Naive thymus-derived CD4-positive, alpha-beta T cell (primary cell): ENCODE data around the gene PTPN20. TPM values are rescaled to one million over a fixed set of nuclear protein-coding genes. Genes with fewer than 3 reads are reported as not detected.

Source experiments
- ATAC-seq: fragments of 150-1000 bp; cut with Tn5 transposase; 2 replicates; pipeline ENCODE4 v1.10.0; 2021; ENCODE audit warnings: mild to moderate bottlenecking, moderate library complexity
- CTCF ChIA-PET: fragments of 350-600 bp; sonication (Branson Sonifier 250); formaldehyde crosslinking; loops from one replicate; lab custom pipeline; 2021; ENCODE audit warnings: antibody characterized with exemption; lab: Charles Lee
- POLR2A ChIA-PET: fragments of 350-600 bp; sonication (Branson Sonifier 250); formaldehyde crosslinking; loops from one replicate; lab custom pipeline; 2021; ENCODE audit warnings: antibody characterized with exemption, inconsistent platforms; lab: Charles Lee
- DNase-seq, 9 donors: peaks; one replicate each; pipeline versions ENCODE4 v3.0.0 to v3.0.0-alpha.2; 2020 to 2022; ENCODE audit warnings: mixed read lengths in 1 of 9
- H3K27ac ChIP-seq: one replicate; pipeline ENCODE4 v1.7.0; 2013; ENCODE audit warnings: mild to moderate bottlenecking, low read depth, low read length, moderate library complexity
- H3K27me3 ChIP-seq, 2 donors: one replicate each; pipeline ENCODE4 v1.7.0; 2013; ENCODE audit warnings: low read length in 2 of 2, mild to moderate bottlenecking in 2 of 2, moderate library complexity in 2 of 2; ENCODE audit not compliant: control insufficient read depth in 2 of 2, insufficient read depth in 2 of 2
- H3K36me3 ChIP-seq, 3 experiments: 1 replicate in 2 of 3; 2 replicates in 1 of 3; pipeline ENCODE4 v1.7.0; 2013; ENCODE audit warnings: low read length in 3 of 3, mild to moderate bottlenecking in 3 of 3, moderate library complexity in 1 of 3; ENCODE audit not compliant: insufficient read depth in 3 of 3, control insufficient read depth in 2 of 3
- H3K4me1 ChIP-seq, 2 donors: one replicate each; pipeline ENCODE4 v1.7.0; 2013; ENCODE audit warnings: low read length in 2 of 2, mild to moderate bottlenecking in 2 of 2, moderate library complexity in 1 of 2; ENCODE audit not compliant: control insufficient read depth in 2 of 2, insufficient read depth in 2 of 2
- H3K4me3 ChIP-seq: 2 replicates; pipeline ENCODE4 v1.7.0; 2013; ENCODE audit warnings: mild to moderate bottlenecking, low read length
- H3K9me3 ChIP-seq, 3 experiments: 1 replicate in 2 of 3; 2 replicates in 1 of 3; pipeline ENCODE4 v1.7.0; 2013; ENCODE audit warnings: low read length in 3 of 3; ENCODE audit not compliant: control insufficient read depth in 2 of 3
- H3K27ac Mint-ChIP-seq, 9 donors: one replicate each; pipeline ENCODE4 v1.8.0; 2020 to 2022; ENCODE audit warnings: mixed read lengths in 9 of 9, mild to moderate bottlenecking in 8 of 9, moderate library complexity in 5 of 9, inconsistent platforms in 2 of 9
- H3K27me3 Mint-ChIP-seq, 5 donors: one replicate each; pipeline ENCODE4 v1.8.0; 2021 to 2022; ENCODE audit warnings: mixed read lengths in 5 of 5, mild to moderate bottlenecking in 1 of 5
- H3K36me3 Mint-ChIP-seq, 5 donors: one replicate each; pipeline ENCODE4 v1.8.0; 2020 to 2022; ENCODE audit warnings: mixed read lengths in 5 of 5, mild to moderate bottlenecking in 3 of 5, inconsistent platforms in 1 of 5
- H3K4me1 Mint-ChIP-seq, 7 donors: one replicate each; pipeline ENCODE4 v1.8.0; 2020 to 2022; ENCODE audit warnings: mixed read lengths in 7 of 7, mild to moderate bottlenecking in 3 of 7, inconsistent platforms in 1 of 7
- H3K4me3 Mint-ChIP-seq, 10 donors: one replicate each; pipeline ENCODE4 v1.8.0; 2020 to 2022; ENCODE audit warnings: mild to moderate bottlenecking in 10 of 10, mixed read lengths in 10 of 10, moderate library complexity in 6 of 10, inconsistent platforms in 2 of 10
- H3K9me3 Mint-ChIP-seq, 11 donors: one replicate each; pipeline ENCODE4 v1.8.0; 2020 to 2022; ENCODE audit warnings: mixed read lengths in 11 of 11, mild to moderate bottlenecking in 4 of 11, inconsistent platforms in 1 of 11, moderate library complexity in 1 of 11
- intact Hi-C, 2 donors: fragments of 100-400 bp; cut with micrococcal nuclease; formaldehyde crosslinking; loops; one replicate each; pipeline ENCODE4 v1.15.1; 2023
- polyA plus RNA-seq, 2 donors: library from polyadenylated mRNA; unstranded; fragments of 300-500 nt; fragmentation: Illumina TruSeq; gene quantifications; one replicate each; pipeline ENCODE4 v1.2.3, GENCODE V29; 2021
- total RNA-seq, 6 experiments: library from RNA in 5 of 6; stranded (reverse) in 5 of 6; gene quantifications; 1 replicate in 5 of 6; 2 replicates in 1 of 6; pipeline ENCODE4 v1.2.3 and lab custom pipeline; 2021 to 2026

The PTPN20 gene
- total and polyA plus RNA-seq, 7 experiments from 2014 or later, result 0.22 to 3.8 (median 1.7) TPM

DNA sequence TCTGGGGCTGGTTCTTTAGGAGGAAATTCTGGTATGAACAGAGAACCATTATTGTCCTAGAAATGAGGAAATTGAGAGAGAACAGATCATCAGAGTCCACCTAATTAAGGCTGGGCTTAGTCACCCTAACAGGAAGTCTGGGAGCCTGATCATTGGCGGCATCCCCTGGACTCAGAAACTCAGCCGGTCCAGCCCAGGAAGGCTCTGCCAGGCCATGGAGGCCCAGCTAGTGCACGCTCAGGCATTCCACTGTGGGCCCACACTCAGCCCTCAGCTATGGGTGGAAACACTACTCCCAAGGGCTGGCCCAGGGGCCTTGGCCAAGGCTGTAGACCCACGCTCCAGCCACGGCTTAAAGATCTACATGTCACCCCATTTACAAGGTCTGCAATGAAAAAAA is 109.2 kb downstream of the PTPN20 start:
- Mint-ChIP-seq H3K27me3 (peaks cover 0 to 9% (median 4%) of the 10 kb centered on the region in 5 donors), H3K4me3 (no peak overlapping the region), H3K4me1 (peaks cover 0 to 7% (median 5%) of the 10 kb centered on the region in 7 donors), H3K27ac (no peak overlapping the region), H3K36me3 (no peaks in the 10 kb centered on the region), H3K9me3 (peaks cover 0 to 2% (median 0%) of the 10 kb centered on the region in 11 donors)
- no peaks in the 10 kb centered on the region for H3K9me3 ChIP-seq
- no peaks in the 10 kb centered on the region for H3K36me3 ChIP-seq
- DNase-seq (no peak), ATAC-seq (peak; percentile 53)
- POLR2A ChIA-PET, result no interaction called here
- H3K27ac ChIP-seq, result no peak overlapping the region
- no peak overlapping the region for H3K4me3 ChIP-seq
- H3K4me1 ChIP-seq, result no peaks in the 10 kb centered on the region
- no peaks in the 10 kb centered on the region for H3K27me3 ChIP-seq
- intact Hi-C loops, result loop anchor here in 1 of 2 donors (5.0 kb wide), 1 partner anchor 187 kb away; no protein-coding TSS in a partner anchor
- CTCF ChIA-PET, result no interaction called here

GRCh38 chr10:47021850-47022249 is 110.6 kb downstream of the PTPN20 start:
- no peak for ATAC-seq
- Histone ChIP-seq H3K27me3 (no peaks in the 10 kb centered on the region), H3K4me1 (no peaks in the 10 kb centered on the region), H3K4me3 (no peak overlapping the region), H3K27ac (no peak overlapping the region), H3K36me3 (no peaks in the 10 kb centered on the region), H3K9me3 (no peaks in the 10 kb centered on the region)
- ChIA-PET POLR2A (no interaction called here), CTCF (no interaction called here)
- no peak for DNase-seq
- Mint-ChIP-seq H3K4me1 (peaks cover 0 to 7% (median 5%) of the 10 kb centered on the region in 7 donors), H3K27me3 (peaks cover 0 to 9% (median 4%) of the 10 kb centered on the region in 5 donors), H3K9me3 (peaks cover 0 to 2% (median 0%) of the 10 kb centered on the region in 11 donors), H3K4me3 (no peak overlapping the region), H3K36me3 (no peaks in the 10 kb centered on the region), H3K27ac (no peak overlapping the region)
- intact Hi-C loops, result loop anchor here in 1 of 2 donors (5.0 kb wide), 1 partner anchor 185 kb away; no protein-coding TSS in a partner anchor

GRCh38 chr10:47022311-47023131 is 111.3 kb downstream of the PTPN20 start:
- H3K27ac Mint-ChIP-seq, result no peak overlapping the region
- ChIA-PET CTCF (no interaction called here), POLR2A (interaction anchor here (0.6 kb wide), 1 partner anchor 10 kb away, joined by 3 read pairs; no protein-coding TSS in a partner anchor)
- H3K36me3 Mint-ChIP-seq, result no peaks in the 10 kb centered on the region
- H3K4me1 Mint-ChIP-seq, result peaks cover 0 to 7% (median 5%) of the 10 kb centered on the region in 7 donors
- Histone ChIP-seq H3K27ac (no peak overlapping the region), H3K4me3 (no peak overlapping the region), H3K4me1 (no peaks in the 10 kb centered on the region), H3K9me3 (no peaks in the 10 kb centered on the region), H3K36me3 (no peaks in the 10 kb centered on the region), H3K27me3 (no peaks in the 10 kb centered on the region)
- peaks cover 0 to 7% (median 4%) of the 10 kb centered on the region in 5 donors for H3K27me3 Mint-ChIP-seq
- DNase-seq, result no peak
- no peak overlapping the region for H3K4me3 Mint-ChIP-seq
- intact Hi-C loops, result loop anchor here in 1 of 2 donors (5.0 kb wide), 1 partner anchor 185 kb away; no protein-coding TSS in a partner anchor
- no peak for ATAC-seq
- H3K9me3 Mint-ChIP-seq, result peaks cover 0 to 2% (median 0%) of the 10 kb centered on the region in 11 donors

DNA sequence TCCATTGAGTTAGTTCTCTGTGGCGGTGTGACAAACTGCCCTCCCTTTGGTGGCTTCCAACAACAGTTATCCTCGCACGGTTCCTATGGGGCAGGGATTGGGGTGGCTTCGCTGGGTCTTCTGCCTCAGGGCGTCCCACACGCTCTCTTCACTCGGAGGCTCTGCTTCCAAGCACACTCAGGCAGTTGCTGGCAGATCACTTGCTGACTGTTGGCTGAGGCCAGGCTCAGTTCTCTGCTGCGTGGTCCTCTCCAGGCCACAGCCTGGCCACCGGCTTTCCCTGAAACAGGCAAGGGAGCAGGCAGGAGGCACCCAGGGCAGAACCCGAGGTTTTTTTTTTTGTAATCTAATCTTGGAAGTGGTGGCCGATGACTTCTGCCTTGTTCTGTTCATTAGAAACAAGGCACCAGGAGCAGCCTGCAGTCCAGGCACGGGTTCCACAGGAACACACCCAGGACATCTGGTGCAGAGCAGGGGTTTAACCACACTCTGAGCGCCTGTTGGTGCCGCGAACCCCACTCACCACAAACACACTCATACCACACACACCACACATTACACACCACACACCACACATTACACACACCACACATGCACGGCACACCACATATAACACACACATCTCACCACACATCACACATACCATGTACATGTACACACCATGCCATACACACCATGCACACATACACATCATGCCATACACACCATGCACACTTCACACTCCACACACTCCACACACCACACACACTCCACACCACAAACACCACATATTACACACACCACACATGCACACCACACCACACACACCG is 112.2 kb downstream of the PTPN20 start:
- no peak overlapping the region for H3K27ac ChIP-seq
- no peak overlapping the region for H3K4me3 ChIP-seq
- peaks cover 0 to 7% (median 4%) of the 10 kb centered on the region in 5 donors for H3K27me3 Mint-ChIP-seq
- peak overlapping the region in 1 of 9 donors; percentile 67 for H3K27ac Mint-ChIP-seq
- H3K36me3 ChIP-seq, result no peaks in the 10 kb centered on the region
- peaks cover 0 to 2% (median 0%) of the 10 kb centered on the region in 11 donors for H3K9me3 Mint-ChIP-seq
- ChIA-PET CTCF (interaction anchor here (1.0 to 4.0 kb wide), 7 partner anchors 21 to 317 kb away, joined by 3 to 93 read pairs (median 4); no protein-coding TSS in a partner anchor), POLR2A (no interaction called here)
- no peak overlapping the region for H3K4me3 Mint-ChIP-seq
- no peak for DNase-seq
- H3K4me1 ChIP-seq, result no peaks in the 10 kb centered on the region
- intact Hi-C loops, result loop anchor here (1.0 to 5.0 kb wide), 5 partner anchors 24 to 317 kb away; no protein-coding TSS in a partner anchor
- no peak for ATAC-seq
- no peaks in the 10 kb centered on the region for H3K36me3 Mint-ChIP-seq
- no peaks in the 10 kb centered on the region for H3K9me3 ChIP-seq
- H3K4me1 Mint-ChIP-seq, result peaks cover 0 to 7% (median 5%) of the 10 kb centered on the region in 7 donors
- no peaks in the 10 kb centered on the region for H3K27me3 ChIP-seq

DNA sequence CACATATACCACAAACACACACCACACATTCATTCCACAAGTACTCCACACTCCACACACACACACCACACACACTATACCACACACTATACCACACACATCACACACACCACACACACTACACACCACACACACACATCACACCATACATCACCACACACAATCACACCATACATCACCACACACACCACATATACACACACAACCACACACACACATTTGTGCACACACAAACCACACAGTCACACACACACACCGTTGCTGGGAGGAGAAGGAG is 112.8 kb downstream of the PTPN20 start:
- no peaks in the 10 kb centered on the region for H3K9me3 ChIP-seq
- DNase-seq, result no peak
- intact Hi-C loops, result loop anchor here (1.0 to 5.0 kb wide), 5 partner anchors 23 to 316 kb away; no protein-coding TSS in a partner anchor
- Mint-ChIP-seq H3K9me3 (peaks cover 0 to 2% (median 0%) of the 10 kb centered on the region in 11 donors), H3K4me3 (no peak overlapping the region), H3K36me3 (no peaks in the 10 kb centered on the region), H3K27me3 (peaks cover 0 to 7% (median 4%) of the 10 kb centered on the region in 5 donors), H3K4me1 (peaks cover 0 to 7% (median 5%) of the 10 kb centered on the region in 7 donors), H3K27ac (peak overlapping the region in 2 of 9 donors; percentile 19 to 67)
- no peaks in the 10 kb centered on the region for H3K27me3 ChIP-seq
- no peak overlapping the region for H3K27ac ChIP-seq
- ChIA-PET POLR2A (interaction anchor here (0.6 to 1.1 kb wide), 3 partner anchors 233 to 290 kb away, joined by 3 read pairs; no protein-coding TSS in a partner anchor), CTCF (interaction anchor here (0.7 to 4.0 kb wide), 12 partner anchors 12 to 317 kb away, joined by 3 to 93 read pairs (median 4); no protein-coding TSS in a partner anchor)
- H3K4me3 ChIP-seq, result no peak overlapping the region
- no peaks in the 10 kb centered on the region for H3K4me1 ChIP-seq
- ATAC-seq, result no peak
- no peaks in the 10 kb centered on the region for H3K36me3 ChIP-seq
